DMS53 (cell line): ENCODE data around the gene MPIG6B.
A peak's percentile ranks its signal among the peaks of the same experiment; 100 is the strongest.

Experiments
- DNase-seq: peaks from one replicate; lab custom pipeline; 2025; lab: John Stamatoyannopoulos, UW

The MPIG6B gene

DNA sequence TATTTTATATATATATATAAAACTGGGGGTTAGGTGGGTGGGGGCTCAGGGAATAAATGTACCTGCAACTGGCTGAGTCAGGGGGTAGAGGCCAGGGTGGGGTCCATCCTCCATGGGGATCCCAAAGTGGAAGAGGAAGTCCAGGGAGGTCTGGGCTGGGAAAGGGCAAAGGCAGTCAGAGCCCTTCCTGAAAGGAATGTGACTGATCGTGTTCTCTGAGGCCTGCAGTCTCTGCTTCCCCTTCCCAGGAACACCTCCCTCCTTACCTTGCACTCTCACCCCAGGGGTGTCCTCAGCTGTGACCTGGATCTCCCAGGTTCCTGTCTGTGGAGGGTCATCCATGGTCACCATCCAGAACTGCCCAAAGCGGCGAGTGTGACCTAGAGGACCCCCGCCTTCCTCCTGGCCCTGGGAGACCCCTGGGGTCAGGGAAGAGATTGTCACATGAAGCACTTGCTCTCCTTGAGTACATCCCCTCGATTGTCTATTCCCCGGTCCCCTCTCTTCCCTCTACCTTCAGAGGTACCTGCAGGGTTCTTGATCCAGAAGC, 44.0 kb downstream of the MPIG6B start:
- DNase-seq = no peak

DNA sequence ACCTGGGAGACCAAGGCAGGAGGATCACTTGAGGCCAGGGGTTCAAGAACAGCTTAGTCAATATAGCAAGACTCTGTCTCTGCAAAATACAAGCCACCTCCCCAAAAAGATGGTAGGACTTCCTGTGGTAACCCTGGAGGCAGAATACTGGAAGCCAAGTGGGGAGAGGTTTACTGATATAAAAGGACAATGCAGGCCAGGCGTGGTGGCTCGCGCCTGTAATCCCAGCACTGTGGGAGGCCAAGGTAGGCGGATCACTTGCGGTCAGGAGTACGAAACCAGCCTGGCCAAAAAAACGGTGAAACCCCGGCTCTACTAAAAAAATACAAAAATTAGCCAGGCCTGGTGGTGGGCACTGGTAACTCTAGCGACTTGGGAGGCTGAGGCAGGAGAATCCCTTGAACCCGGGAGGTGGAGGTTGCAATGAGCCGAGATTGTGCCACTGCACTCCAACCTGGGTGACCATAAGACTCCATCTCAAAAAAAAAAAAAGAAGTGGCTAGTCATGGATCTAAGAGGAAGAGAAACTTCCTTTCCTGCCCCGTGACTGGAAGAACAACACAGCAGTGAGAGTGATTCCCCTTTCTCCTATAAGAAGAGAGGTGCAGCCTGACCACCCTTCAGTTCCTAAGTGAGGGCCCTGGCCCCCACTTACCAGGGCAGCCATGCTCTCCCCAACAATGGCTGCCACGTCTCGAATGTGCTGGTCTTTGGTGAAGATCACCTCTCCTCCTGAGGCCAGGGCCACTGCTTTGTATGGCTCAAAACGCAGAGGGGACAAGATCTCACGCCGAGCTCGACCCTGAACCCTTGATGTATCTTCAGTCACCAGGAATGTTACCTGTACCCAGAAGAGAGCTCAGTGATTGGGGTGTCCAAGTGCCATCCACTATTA, 45.4 kb downstream of the MPIG6B start:
- no peak for DNase-seq

- peak; percentile 89 for DNase-seq
These were observed 46.7 kb downstream of the MPIG6B start for GRCh38 chr6:31769684-31770371.

- DNase-seq = no peak
These were observed 47.7 kb downstream of the MPIG6B start for GRCh38 chr6:31770860-31771259.

DNA sequence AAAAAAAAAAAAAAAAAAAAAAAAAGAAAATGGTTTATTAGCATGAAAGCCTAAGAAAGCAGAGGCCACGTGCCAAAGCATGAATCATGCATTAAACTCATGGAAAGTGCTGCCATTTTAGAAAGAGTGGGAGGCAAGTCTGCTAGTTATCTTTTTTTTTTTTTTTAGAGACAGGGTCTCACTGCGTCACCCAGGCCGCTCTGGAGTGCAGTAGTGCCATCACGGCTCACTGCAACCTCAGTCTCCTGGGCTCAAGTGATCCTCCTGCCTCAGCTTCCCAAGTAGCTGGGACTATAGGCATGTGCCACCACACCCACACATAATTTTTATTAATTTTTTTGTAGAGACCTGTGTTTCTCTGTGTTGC, 48.8 kb downstream of the MPIG6B start:
- no peak for DNase-seq

DNA sequence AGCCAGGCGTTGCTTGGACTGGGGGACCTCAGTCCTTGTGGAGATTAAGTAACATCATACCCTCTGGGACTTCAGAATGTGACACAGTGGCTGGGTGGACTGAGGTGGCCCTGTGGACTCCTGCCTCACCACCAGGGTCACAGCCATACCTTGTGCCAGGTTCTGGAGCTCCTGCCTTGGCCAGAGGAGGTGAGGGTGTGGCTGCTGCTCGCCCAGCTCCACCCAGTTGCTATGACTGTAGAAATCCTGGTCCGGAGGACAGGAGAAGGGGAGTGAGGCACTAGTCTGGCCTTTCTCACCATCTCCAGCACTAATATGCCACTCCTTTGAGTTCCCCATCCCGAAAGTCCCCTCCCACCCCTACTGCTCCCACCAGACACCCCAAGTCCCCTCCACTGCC, 52.0 kb downstream of the MPIG6B start:
- DNase-seq = peak; percentile 45

DNA sequence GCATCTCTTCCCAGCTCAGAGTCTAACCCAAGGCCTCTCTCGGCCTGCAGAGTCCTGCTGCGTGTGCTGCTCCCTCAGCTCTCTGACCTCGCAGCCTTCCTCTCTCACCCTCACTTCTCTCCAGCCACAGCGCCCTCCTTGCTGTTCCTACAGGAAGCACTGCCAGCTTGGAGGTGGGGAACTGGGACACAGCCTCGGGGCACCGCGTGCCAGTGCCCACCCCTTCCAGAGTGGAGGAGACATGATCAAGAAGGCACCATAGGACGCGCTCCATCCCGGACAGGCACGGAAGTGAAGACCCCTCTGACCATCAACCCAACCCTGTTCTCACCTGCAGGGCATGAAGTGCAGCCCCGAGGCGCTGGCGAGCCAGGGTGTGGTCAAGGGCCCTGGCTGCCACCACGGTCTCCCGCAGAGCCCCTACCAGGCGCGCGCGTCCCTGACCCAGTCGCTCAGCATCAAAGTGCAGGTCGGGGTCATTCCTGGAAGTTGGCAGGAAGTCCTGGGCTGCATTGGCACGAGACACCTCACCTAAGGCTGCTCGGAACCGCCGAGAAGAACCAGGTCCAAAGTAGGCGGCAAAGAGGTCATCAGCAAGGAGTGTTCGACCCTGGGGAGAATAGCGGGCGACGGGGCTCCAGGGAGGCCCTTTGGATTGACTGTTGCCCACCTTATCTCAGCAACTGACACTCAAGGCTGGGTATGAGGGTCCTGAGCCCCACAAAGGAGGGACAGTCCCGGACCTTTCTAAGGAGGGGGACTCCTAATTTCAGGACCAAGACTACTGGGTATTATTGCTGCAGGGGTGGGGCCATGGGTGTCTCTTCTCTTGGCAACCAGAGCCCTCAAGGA, 52.7 kb downstream of the MPIG6B start:
- DNase-seq = no peak
